Measurements from ENCODE around the gene CPN2. TPM values are rescaled to one million over a fixed set of nuclear protein-coding genes. Genes with fewer than 3 reads are reported as not detected.
A peak's percentile ranks its signal among the peaks of the same experiment; 100 is the strongest.

CPN2 gene
- total RNA-seq, 1 experiment from 2014 or later: not detected

DNA sequence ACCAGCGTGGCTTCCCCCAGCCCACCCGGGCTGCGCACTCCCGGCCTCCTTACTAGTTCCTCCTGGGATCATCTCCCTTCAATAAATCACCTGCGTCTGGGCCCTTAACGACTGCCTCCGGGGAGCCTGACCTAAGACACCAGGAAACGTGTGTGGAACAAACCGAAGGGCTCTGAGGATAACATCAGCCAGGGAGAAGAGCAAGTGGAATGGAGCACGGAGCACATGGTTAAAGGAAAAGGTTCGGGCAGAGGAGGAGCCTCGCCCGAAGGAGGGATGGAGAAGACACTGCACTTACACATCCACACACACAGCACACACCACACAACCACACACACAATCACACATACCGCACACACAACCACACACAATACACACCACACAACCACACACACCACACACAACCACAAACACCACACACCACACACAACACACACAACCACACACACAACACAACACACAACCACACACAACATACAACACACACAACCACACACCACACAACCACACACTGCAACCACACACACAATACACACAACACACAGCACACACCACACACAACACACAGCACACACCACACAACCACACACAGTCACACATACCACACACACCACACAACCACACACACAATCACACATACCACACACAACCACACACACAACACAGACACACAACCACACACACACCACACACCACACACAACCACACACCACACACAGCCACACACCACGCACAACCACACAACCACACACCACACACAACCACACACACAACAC is 24.7 kb downstream of the CPN2 start:
- Histone ChIP-seq H3K9me3 (ENCODE audit: control insufficient read depth, low read depth, low read length) (no peaks in the 10 kb centered on the region), H3K79me1 (ENCODE audit: insufficient read depth, low read depth, low read length, poor library complexity, severe bottlenecking) (no peaks in the 10 kb centered on the region), H3T11ph (ENCODE audit: low read length) (no peak overlapping the region), H2AK5ac (ENCODE audit: insufficient read length, low read length) (no peak overlapping the region), H2BK12ac (ENCODE audit: insufficient read length, low read depth, low read length) (no peak overlapping the region), H3K18ac (ENCODE audit: insufficient read length, low read depth, low read length) (peak overlapping the region; percentile 24), H2BK15ac (ENCODE audit: low read depth, low read length) (no peak overlapping the region), H4K5ac (ENCODE audit: insufficient read length, low read depth, low read length) (no peak overlapping the region), H3K4ac (ENCODE audit: low read depth, low read length) (no peak overlapping the region), H3K9ac (ENCODE audit: extremely low read depth, insufficient read length, low read length) (no peak overlapping the region), H2BK20ac (ENCODE audit: low read depth, low read length, poor library complexity, severe bottlenecking) (no peak overlapping the region), H3K27me3 (ENCODE audit: insufficient read depth, low read length) (no peaks in the 10 kb centered on the region; the same call in 1 of the 2 replicates), H3K23me2 (ENCODE audit: insufficient read length, low read depth, low read length, poor library complexity, severe bottlenecking) (no peaks in the 10 kb centered on the region), H4K20me1 (ENCODE audit: control insufficient read depth, insufficient read depth, insufficient read length) (peaks cover 5% of the 10 kb centered on the region), H3K14ac (ENCODE audit: insufficient read depth, low read length) (no peak overlapping the region), H2BK120ac (ENCODE audit: low read depth, low read length, poor library complexity, severe bottlenecking) (no peak overlapping the region), H4K8ac (replicated peaks; ENCODE audit: insufficient read length, low read depth, low read length) (no peak overlapping the region), H3K27ac (ENCODE audit: insufficient read length, low read depth, low read length) (no peak overlapping the region), H4K91ac (ENCODE audit: insufficient read length, low read depth, low read length) (no peak overlapping the region), H3K56ac (ENCODE audit: insufficient read length, low read depth, low read length) (no peak overlapping the region), H3K79me2 (ENCODE audit: insufficient read depth, low read length) (no peaks in the 10 kb centered on the region), H2BK5ac (ENCODE audit: insufficient read length, low read length) (no peak overlapping the region), H3K4me2 (ENCODE audit: insufficient read depth, insufficient read length, low read length) (no peak overlapping the region), H3K4me1 (ENCODE audit: insufficient read depth, low read length) (no peaks in the 10 kb centered on the region), H2AFZ (ENCODE audit: low read length) (no peak overlapping the region), H3K23ac (ENCODE audit: insufficient read length, low read depth, low read length) (no peak overlapping the region)
- Mint-ChIP-seq H3K9me3 (peaks cover 6 to 18% of the 10 kb centered on the region in 2 experiments; a peak in 4 of 5 replicates), H3K27ac (no peak overlapping the region), H3K4me3 (no peak overlapping the region), H3K4me1 (peaks cover 4 to 13% of the 10 kb centered on the region in 2 experiments), H3K27me3 (ENCODE audit: low read depth) (peaks cover 25% of the 10 kb centered on the region), H3K36me3 (ENCODE audit: insufficient read depth in 1 of 3, low read depth in 3 of 3) (peaks cover 0 to 2% (median 0%) of the 10 kb centered on the region in 3 experiments; a peak in 4 of 7 replicates)
- TF ChIP-seq, protein P1, sequence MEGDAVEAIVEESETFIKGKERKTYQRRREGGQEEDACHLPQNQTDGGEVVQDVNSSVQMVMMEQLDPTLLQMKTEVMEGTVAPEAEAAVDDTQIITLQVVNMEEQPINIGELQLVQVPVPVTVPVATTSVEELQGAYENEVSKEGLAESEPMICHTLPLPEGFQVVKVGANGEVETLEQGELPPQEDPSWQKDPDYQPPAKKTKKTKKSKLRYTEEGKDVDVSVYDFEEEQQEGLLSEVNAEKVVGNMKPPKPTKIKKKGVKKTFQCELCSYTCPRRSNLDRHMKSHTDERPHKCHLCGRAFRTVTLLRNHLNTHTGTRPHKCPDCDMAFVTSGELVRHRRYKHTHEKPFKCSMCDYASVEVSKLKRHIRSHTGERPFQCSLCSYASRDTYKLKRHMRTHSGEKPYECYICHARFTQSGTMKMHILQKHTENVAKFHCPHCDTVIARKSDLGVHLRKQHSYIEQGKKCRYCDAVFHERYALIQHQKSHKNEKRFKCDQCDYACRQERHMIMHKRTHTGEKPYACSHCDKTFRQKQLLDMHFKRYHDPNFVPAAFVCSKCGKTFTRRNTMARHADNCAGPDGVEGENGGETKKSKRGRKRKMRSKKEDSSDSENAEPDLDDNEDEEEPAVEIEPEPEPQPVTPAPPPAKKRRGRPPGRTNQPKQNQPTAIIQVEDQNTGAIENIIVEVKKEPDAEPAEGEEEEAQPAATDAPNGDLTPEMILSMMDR (conservative IDR thresholded peaks at IDR 0.05): no peak
- WGBS (ENCODE audit: extremely low coverage, insufficient read length, low lambda C conversion rate): 100% methylated on average over 1 of the region's 15 CpGs
- DNase-seq: peak; percentile 33

All from H9 (cell line).